ENCODE results near the gene CLDN1. TPM values are rescaled to one million over a fixed set of nuclear protein-coding genes. Genes with fewer than 3 reads are reported as not detected.

The CLDN1 gene
- total and polyA plus RNA-seq, 2 of the 8 experiments (the other 6 are each of a cell fraction or from before 2014, with no cell fraction given): 3.1 to 6.1 TPM

GRCh38 chr3:190333961-190334360 lies 11.7 kb upstream of the CLDN1 start:
- no peaks in the 10 kb centered on the region for H3K79me1 ChIP-seq (ENCODE audit: low read depth, low read length)
- no peak overlapping the region for H3K4me2 ChIP-seq (ENCODE audit: insufficient read depth in 1 of 2, low read depth in 2 of 2, low read length in 2 of 2)
- no peak overlapping the region for H3K27ac ChIP-seq (ENCODE audit: low read depth, low read length)
- no peaks in the 10 kb centered on the region for H3K4me1 ChIP-seq (replicated peaks in 1 of 4; ENCODE audit: control insufficient read depth in 3 of 4, insufficient read depth in 4 of 4, low read length in 3 of 4)
- no peak overlapping the region for H3K14ac ChIP-seq (ENCODE audit: insufficient read length)
- no peak overlapping the region for H2BK20ac ChIP-seq (ENCODE audit: low read length)
- no peak overlapping the region for H4K5ac ChIP-seq (ENCODE audit: insufficient read length, low read depth, low read length)
- no peaks in the 10 kb centered on the region for H3K79me2 ChIP-seq (ENCODE audit: control insufficient read depth in 1 of 2, insufficient read depth in 2 of 2, low read length in 2 of 2)
- no peak overlapping the region for H3K4ac ChIP-seq (replicated peaks; ENCODE audit: insufficient read length, low read depth, low read length)
- CTCF ChIA-PET (ENCODE audit: partially characterized antibody): interaction anchor here (1.7 to 7.7 kb wide), 3 partner anchors 9 to 373 kb away, joined by 4 to 36 read pairs (median 4); partner anchors contain the start of gene CLDN1
- no peak overlapping the region for H4K8ac ChIP-seq (ENCODE audit: extremely low read depth, insufficient read depth, low read length)
- no peak for DNase-seq (ENCODE audit: low read depth in 1 of 2, low spot score in 2 of 2)
- no peaks in the 10 kb centered on the region for H3K23me2 ChIP-seq (ENCODE audit: low read depth, low read length)
- no peaks in the 10 kb centered on the region for H3K36me3 ChIP-seq (ENCODE audit: control insufficient read depth in 2 of 4, insufficient read depth in 4 of 4, low read length in 3 of 4)
- no peak overlapping the region for H2BK15ac ChIP-seq (ENCODE audit: low read length)
- no peaks in the 10 kb centered on the region for H3K9me3 ChIP-seq (ENCODE audit: insufficient read depth in 2 of 2, low read depth in 1 of 2, low read length in 1 of 2)
- H3K4me3 ChIP-seq (ENCODE audit: extremely low read depth in 1 of 4, insufficient read depth in 2 of 4, low read depth in 3 of 4, low read length in 4 of 4): no peak overlapping the region
- H2BK5ac ChIP-seq (ENCODE audit: low read depth, low read length): no peak overlapping the region
- H3K9ac ChIP-seq (replicated peaks in 1 of 4; ENCODE audit: extremely low read depth in 1 of 4, low read depth in 3 of 4, low read length in 3 of 4): no peak overlapping the region
- H2AK5ac ChIP-seq (ENCODE audit: low read depth, low read length): no peak overlapping the region
- 100% methylated on average over 1 of the region's 1 CpG; no CpG with 5 or more reads in 1 of the 2 experiments for WGBS, 2 experiments (ENCODE audit: extremely low coverage in 1 of 2, insufficient coverage in 1 of 2, insufficient read length in 1 of 2, insufficient replicate concordance in 2 of 2, low coverage in 1 of 2, low lambda C conversion rate in 2 of 2, missing lambda C conversion rate in 1 of 2)
- H3K23ac ChIP-seq (ENCODE audit: insufficient read length): no peak overlapping the region
- no peak overlapping the region for H2BK120ac ChIP-seq (replicated peaks; ENCODE audit: low read depth, low read length)
- no peaks in the 10 kb centered on the region for H3K27me3 ChIP-seq (replicated peaks in 1 of 4; ENCODE audit: control insufficient read depth in 3 of 4, extremely low read depth in 1 of 4, insufficient read depth in 3 of 4, low read length in 3 of 4)
- no peak for TF ChIP-seq CHD2 (IDR thresholded peaks at IDR 0.05; ENCODE audit: low read length)
- no peak for TF ChIP-seq RXRA (IDR thresholded peaks at IDR 0.05; ENCODE audit: insufficient read depth, low read depth, low read length)
- no peak for TF ChIP-seq SIX5 (IDR thresholded peaks at IDR 0.05; ENCODE audit: low read depth, low read length)
- no peak overlapping the region for H3K18ac ChIP-seq (ENCODE audit: extremely low read depth, low read length)
- H2AFZ ChIP-seq (ENCODE audit: low read length): no peak overlapping the region
- POLR2A ChIA-PET (ENCODE audit: partially characterized antibody): no interaction called here
- no peak overlapping the region for H3K56ac ChIP-seq (replicated peaks; ENCODE audit: insufficient read length, low read depth, low read length)
- no peaks in the 10 kb centered on the region for H4K20me1 ChIP-seq (replicated peaks in 1 of 2; ENCODE audit: control insufficient read depth in 1 of 2, insufficient read depth in 2 of 2, low read length in 2 of 2)
- no peak overlapping the region for H4K91ac ChIP-seq (replicated peaks; ENCODE audit: insufficient read length, low read length)
- no peak for FAIRE-seq
- no peak overlapping the region for H2BK12ac ChIP-seq (ENCODE audit: low read depth, low read length)

Measured in H1 (cell line).